ENCODE measurements around the gene FNBP1.

FNBP1 gene

GRCh38 chr9:129865668-129866320 is 177.2 kb downstream of the FNBP1 start:
- no peak overlapping the region for H2AFZ ChIP-seq (ENCODE audit: low read depth, low read length, severe bottlenecking)
- no peaks in the 10 kb centered on the region for H3K36me3 ChIP-seq (ENCODE audit: low read length)
- no peak overlapping the region for H3K9ac ChIP-seq (ENCODE audit: low read length)
- H3K27me3 ChIP-seq (ENCODE audit: low read length), result no peaks in the 10 kb centered on the region
- no peaks in the 10 kb centered on the region for H3K79me2 ChIP-seq (ENCODE audit: insufficient read depth, low read length)
- TF ChIP-seq CTCF (IDR thresholded peaks at IDR 0.05; ENCODE audit: insufficient read depth, low read length, poor library complexity, severe bottlenecking) (no peak), EZH2phosphoT487 (conservative IDR thresholded peaks at IDR 0.05; ENCODE audit: low read length) (no peak)
- no peaks in the 10 kb centered on the region for H3K9me2 ChIP-seq (replicated peaks; ENCODE audit: insufficient read depth, low read length)
- H3F3A ChIP-seq (ENCODE audit: insufficient read depth), result no peaks in the 10 kb centered on the region
- no peak overlapping the region for H3K4me2 ChIP-seq (ENCODE audit: low read depth, low read length, poor library complexity, severe bottlenecking)
- H3K27ac ChIP-seq (ENCODE audit: low read depth, low read length), result no peak overlapping the region
- H3K9me3 ChIP-seq (ENCODE audit: insufficient read depth, low read length), result no peaks in the 10 kb centered on the region
- no peak overlapping the region for H3K4me3 ChIP-seq (ENCODE audit: insufficient read depth, low read length, poor library complexity, severe bottlenecking)
- no peaks in the 10 kb centered on the region for H4K20me1 ChIP-seq (ENCODE audit: low read depth, low read length)

DNA sequence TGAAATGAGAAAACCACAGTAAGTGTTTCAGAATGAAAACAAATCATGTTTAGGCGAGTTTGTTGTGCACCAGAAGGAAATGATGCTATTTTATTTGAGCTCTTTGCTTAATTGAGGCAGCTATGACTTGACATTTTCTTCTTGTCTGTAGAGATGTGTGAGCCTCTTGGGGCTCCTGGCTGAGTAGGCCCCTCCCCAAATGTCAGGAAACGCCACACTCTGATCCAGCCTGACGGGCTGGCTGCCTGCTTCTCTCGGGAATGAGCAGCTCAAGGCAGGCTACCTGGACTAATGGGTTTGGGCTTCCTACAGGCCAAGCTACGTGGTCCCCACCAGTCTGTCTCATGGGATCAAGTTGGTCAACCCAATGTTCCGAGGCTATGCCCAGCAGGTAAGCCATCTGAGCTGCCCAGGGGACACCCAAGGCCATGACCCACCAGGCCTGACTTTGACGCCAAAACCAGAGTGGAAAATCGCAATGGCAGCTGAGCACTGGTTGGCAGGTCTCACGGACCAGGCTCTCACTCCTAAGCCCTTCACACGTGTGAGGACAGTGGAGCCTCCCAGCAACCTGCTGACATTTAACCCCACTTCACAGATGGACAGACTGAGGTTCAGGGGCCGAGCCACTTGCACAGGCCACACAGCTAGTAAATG is 177.9 kb downstream of the FNBP1 start:
- Histone ChIP-seq H2AFZ (ENCODE audit: low read depth, low read length, severe bottlenecking) (no peak overlapping the region), H3F3A (ENCODE audit: insufficient read depth) (no peaks in the 10 kb centered on the region), H3K36me3 (ENCODE audit: low read length) (no peaks in the 10 kb centered on the region), H3K4me2 (ENCODE audit: low read depth, low read length, poor library complexity, severe bottlenecking) (no peak overlapping the region), H3K27ac (ENCODE audit: low read depth, low read length) (no peak overlapping the region), H3K9me2 (replicated peaks; ENCODE audit: insufficient read depth, low read length) (no peaks in the 10 kb centered on the region), H4K20me1 (ENCODE audit: low read depth, low read length) (no peaks in the 10 kb centered on the region), H3K9me3 (ENCODE audit: insufficient read depth, low read length) (no peaks in the 10 kb centered on the region), H3K79me2 (ENCODE audit: insufficient read depth, low read length) (no peaks in the 10 kb centered on the region), H3K27me3 (ENCODE audit: low read length) (no peaks in the 10 kb centered on the region), H3K9ac (ENCODE audit: low read length) (no peak overlapping the region), H3K4me3 (ENCODE audit: insufficient read depth, low read length, poor library complexity, severe bottlenecking) (no peak overlapping the region)
- TF ChIP-seq CTCF (IDR thresholded peaks at IDR 0.05; ENCODE audit: insufficient read depth, low read length, poor library complexity, severe bottlenecking) (no peak), EZH2phosphoT487 (conservative IDR thresholded peaks at IDR 0.05; ENCODE audit: low read length) (no peak)

DNA sequence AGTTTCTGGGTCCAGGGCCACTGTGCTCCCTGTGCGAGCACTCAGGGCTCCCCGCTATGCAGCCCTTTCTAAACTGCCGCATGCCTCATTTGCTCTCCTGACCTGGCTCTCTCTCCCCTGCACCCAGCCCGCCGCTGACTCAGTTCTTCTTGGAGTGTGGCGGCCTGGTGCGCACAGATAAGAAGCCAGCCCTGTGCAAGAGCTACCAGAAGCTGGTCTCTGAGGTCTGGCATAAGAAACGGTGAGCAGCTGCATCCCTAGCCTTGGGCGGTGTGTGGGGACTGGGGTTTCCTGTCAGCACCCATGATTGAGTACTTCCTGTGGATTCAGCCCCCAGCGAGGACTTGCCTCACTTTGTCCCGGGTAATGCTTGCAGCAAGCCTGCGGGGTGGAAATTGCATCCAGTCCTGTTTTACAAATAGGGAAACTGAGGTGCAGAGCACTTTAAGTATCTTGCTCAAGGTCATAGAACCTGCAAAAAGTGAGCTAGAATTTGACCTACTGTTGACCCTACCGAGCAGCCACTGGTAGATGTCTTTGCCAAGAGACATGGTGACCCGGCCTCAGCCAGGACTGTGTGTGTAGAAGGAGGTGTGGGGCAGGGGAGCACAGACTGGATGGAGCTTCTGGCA is 179.8 kb downstream of the FNBP1 start:
- no peak overlapping the region for H3K27ac ChIP-seq (ENCODE audit: low read depth, low read length)
- H3K36me3 ChIP-seq (ENCODE audit: low read length), result no peaks in the 10 kb centered on the region

More for the DNA sequence above, 179.8 kb downstream of the FNBP1 start:
- Histone ChIP-seq H2AFZ (ENCODE audit: low read depth, low read length, severe bottlenecking) (no peak overlapping the region), H3K4me2 (ENCODE audit: low read depth, low read length, poor library complexity, severe bottlenecking) (no peak overlapping the region), H3K4me3 (ENCODE audit: insufficient read depth, low read length, poor library complexity, severe bottlenecking) (no peak overlapping the region), H3K27me3 (ENCODE audit: low read length) (no peaks in the 10 kb centered on the region), H3K9me3 (ENCODE audit: insufficient read depth, low read length) (no peaks in the 10 kb centered on the region), H3K9me2 (replicated peaks; ENCODE audit: insufficient read depth, low read length) (no peaks in the 10 kb centered on the region), H4K20me1 (ENCODE audit: low read depth, low read length) (no peaks in the 10 kb centered on the region), H3K9ac (ENCODE audit: low read length) (no peak overlapping the region), H3F3A (ENCODE audit: insufficient read depth) (no peaks in the 10 kb centered on the region), H3K79me2 (ENCODE audit: insufficient read depth, low read length) (no peaks in the 10 kb centered on the region)
- TF ChIP-seq CTCF (IDR thresholded peaks at IDR 0.05; ENCODE audit: insufficient read depth, low read length, poor library complexity, severe bottlenecking), result no peak
